HG02588 (cell line): Measurements from ENCODE around the gene GLDC.
"Not testable (repeated sequence)": the region's sequence is repeated elsewhere in the genome, so short reads cannot be mapped to it uniquely, and the experiment has no call there.

ENCODE experiments used
- ATAC-seq: cut with Tn5 transposase; IDR thresholded peaks from one replicate; pipeline ENCODE4 v1.9.1; 2021; ENCODE audit warnings: mild to moderate bottlenecking, moderate library complexity; ENCODE audit not compliant: unreplicated experiment

The GLDC gene

GRCh38 chr9:6645355-6646292 is at the start of gene GLDC:
Gene GLDC, minus strand, starts transcription at chr9:6645729. Its CDS starts 230 bp downstream, at chr9:6645499.
- ATAC-seq = peak; percentile 93

- no peak for ATAC-seq
Observed at GRCh38 chr9:6692881-6693361, 47.4 kb upstream of the GLDC start.

GRCh38 chr9:6692433-6692832 is 46.9 kb upstream of the GLDC start:
- ATAC-seq = no peak

- ATAC-seq = not testable (repeated sequence)
Observed at GRCh38 chr9:6690675-6691070, 45.1 kb upstream of the GLDC start.

GRCh38 chr9:6689893-6690674 is 44.6 kb upstream of the GLDC start:
- no peak for ATAC-seq

- ATAC-seq = no peak
Observed at GRCh38 chr9:6687180-6687579, 41.7 kb upstream of the GLDC start.

GRCh38 chr9:6686396-6686795 is 40.9 kb upstream of the GLDC start:
- ATAC-seq = no peak

- ATAC-seq = no peak
Observed at GRCh38 chr9:6681957-6682501, 36.5 kb upstream of the GLDC start.

GRCh38 chr9:6681147-6681956 is 35.8 kb upstream of the GLDC start:
- peak; percentile 66 for ATAC-seq

- ATAC-seq = peak; percentile 27
Observed at GRCh38 chr9:6680797-6681146, 35.2 kb upstream of the GLDC start.

GRCh38 chr9:6677803-6678202 is 32.3 kb upstream of the GLDC start:
- no peak for ATAC-seq

- ATAC-seq = no peak
Observed at GRCh38 chr9:6676254-6676921, 30.9 kb upstream of the GLDC start.

- no peak for ATAC-seq
Observed at GRCh38 chr9:6675268-6675667, 29.7 kb upstream of the GLDC start.

GRCh38 chr9:6673326-6674025 is 27.9 kb upstream of the GLDC start:
- no peak for ATAC-seq

GRCh38 chr9:6672118-6672517 is 26.6 kb upstream of the GLDC start:
- ATAC-seq = no peak

- no peak for ATAC-seq
Observed at GRCh38 chr9:6671416-6671815, 25.9 kb upstream of the GLDC start.

GRCh38 chr9:6669881-6670280 is 24.4 kb upstream of the GLDC start:
- ATAC-seq = no peak

- ATAC-seq = no peak
Observed at GRCh38 chr9:6667633-6668280, 22.2 kb upstream of the GLDC start.

GRCh38 chr9:6667080-6667479 is 21.6 kb upstream of the GLDC start:
- ATAC-seq = no peak
